GM18498 (cell line): ENCODE data around the gene TNNI3K.

ENCODE experiments used
- ATAC-seq: cut with Tn5 transposase; IDR thresholded peaks from one replicate; pipeline ENCODE4 v1.9.1; 2021; ENCODE audit warnings: mild to moderate bottlenecking, moderate library complexity; ENCODE audit not compliant: unreplicated experiment

Gene TNNI3K

DNA sequence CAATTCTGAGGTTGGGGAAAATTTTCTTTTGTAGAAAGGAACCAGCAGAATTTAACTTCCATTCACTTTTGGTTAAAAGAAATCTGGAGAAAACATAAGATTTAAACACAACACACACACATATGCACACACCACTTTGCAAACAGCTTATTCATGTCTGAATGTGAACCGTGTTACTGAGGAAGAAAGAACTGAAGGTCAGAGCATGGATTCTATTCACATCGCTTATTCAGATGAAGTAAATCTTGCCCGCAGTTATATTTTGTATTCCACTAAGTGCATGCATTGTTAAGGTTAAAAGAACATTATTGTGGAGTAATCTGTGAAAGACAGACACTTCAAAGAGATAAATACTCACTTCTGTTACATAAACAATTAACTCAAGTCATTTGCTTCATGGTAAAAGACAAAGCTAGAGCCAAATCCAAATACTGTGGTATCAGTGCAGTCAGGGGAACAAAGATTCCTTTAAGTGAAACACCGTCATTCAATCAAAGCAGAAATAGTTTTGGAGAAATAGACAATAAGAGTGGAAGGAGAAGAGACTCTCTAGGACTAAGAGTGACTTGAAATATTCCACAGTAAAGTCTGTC is 195.3 kb downstream of the TNNI3K start:
- no peak for ATAC-seq

DNA sequence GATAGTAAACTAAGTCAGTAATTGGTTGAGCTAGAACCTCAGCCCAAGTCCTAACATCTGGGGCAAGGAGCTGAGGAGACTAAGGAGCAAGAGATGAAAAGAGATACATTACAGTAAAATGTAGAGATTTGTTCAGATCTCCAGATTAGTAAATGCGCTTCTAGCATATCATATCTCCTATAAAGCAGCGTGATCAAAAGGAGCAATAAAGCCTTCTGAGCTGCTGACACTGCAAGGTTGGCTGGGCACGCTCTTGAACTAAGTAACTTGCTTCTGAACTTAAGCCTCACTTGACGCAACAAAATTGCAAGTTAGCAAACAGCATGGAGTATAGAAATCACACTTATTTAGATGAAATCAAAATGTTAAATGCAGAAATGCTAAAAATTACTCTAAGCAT is 196.3 kb downstream of the TNNI3K start:
- no peak for ATAC-seq

DNA sequence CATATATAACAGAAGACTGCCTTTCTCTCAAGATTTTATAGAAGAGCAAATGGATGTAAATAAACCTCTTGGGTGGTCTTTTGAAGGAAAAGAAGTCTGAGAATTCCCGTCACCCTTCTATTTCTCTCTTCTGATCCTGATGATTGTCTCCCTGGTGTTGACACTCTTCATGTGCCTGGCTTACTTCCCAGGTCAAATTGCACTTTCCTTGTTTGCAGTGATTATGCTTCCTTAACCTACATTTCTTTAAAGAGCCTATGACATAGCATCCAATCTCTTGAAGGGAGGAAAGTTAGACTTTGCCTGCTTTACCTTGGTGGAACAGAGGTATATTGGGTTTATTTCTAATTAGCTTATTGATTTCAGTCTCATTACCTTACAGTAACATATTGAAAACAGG is 197.1 kb downstream of the TNNI3K start:
- no peak for ATAC-seq

GRCh38 chr1:74434321-74434720 is 199.1 kb downstream of the TNNI3K start:
- no peak for ATAC-seq

DNA sequence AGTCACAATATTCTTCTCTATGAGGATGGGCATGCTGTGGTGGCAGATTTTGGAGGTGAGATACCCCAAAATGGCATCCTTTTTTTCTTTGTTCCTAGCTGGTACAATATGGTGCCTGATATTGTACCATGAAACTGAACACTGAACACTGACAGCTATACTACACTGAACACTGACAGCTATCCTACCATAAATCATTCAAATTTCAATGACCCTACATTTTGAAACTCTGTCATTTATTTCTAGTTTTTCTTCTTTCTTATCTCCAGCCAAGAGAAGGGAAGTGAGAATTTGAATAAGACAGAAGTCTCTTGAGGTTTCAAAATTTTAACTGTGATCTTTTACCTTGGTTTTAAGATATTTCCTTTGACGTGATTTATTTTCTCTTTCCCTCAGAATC is 200.9 kb downstream of the TNNI3K start:
- ATAC-seq: no peak

- no peak for ATAC-seq
Measured at GRCh38 chr1:74437035-74437434, 201.8 kb downstream of the TNNI3K start.

- ATAC-seq: no peak
Measured at GRCh38 chr1:74452035-74452434, 216.8 kb downstream of the TNNI3K start.

GRCh38 chr1:74453277-74453676 is 218.1 kb downstream of the TNNI3K start:
- ATAC-seq: no peak

GRCh38 chr1:74455390-74455789 is 220.2 kb downstream of the TNNI3K start:
- no peak for ATAC-seq

DNA sequence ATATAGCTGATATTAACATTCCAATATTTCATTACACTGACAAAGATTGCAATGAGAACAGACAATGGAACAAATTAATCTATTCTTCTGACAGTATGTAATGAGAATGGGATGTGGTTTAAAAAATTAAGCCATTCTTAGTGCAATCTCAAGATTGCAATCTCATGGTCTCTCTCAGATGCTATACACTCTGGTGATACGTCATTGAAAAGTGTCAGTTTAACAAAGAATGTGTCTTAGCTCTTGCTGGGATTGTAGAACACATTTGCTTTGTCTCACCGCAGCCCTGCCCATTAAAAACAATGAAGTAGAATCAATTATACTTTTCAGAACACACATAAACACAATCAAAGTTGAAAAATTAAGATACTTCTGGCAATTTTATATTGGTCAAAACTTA is 222.1 kb downstream of the TNNI3K start:
- ATAC-seq: no peak

- ATAC-seq: no peak
Measured at GRCh38 chr1:74463333-74463988, 228.3 kb downstream of the TNNI3K start.

GRCh38 chr1:74464037-74464436 is 228.8 kb downstream of the TNNI3K start:
- no peak for ATAC-seq

GRCh38 chr1:74465193-74465681 is 230.1 kb downstream of the TNNI3K start:
- no peak for ATAC-seq

DNA sequence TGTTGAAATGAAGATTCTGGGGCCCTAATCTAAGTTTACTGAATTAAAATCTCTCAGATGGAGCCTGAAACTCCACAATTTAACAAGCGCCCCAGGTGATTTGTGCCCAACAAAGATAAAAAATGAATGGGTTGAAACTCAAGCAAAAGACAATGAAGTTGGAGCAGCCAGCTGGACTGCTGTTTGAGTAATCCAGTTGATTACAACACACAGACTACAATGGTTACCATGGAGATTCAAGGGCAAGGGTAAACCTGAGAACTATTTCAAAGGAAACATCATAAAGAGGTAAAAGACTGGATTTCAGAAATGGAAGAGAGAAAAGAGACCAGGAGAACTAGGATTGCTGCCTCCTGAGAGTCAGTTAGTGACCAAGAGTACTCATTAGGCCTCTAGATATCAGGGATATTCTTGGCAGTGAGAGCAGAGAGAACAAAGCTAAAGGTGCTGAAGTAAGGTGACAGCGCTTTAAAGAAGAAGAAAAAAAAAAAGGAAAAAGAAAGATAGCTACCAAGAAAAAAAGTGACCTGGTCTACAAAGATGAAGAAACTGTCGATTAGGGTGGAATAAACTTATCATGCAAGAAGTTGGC is 232.7 kb downstream of the TNNI3K start:
- ATAC-seq: no peak

GRCh38 chr1:74468982-74469603 is 233.9 kb downstream of the TNNI3K start:
- peak; percentile 59 for ATAC-seq

- ATAC-seq: no peak
Measured at GRCh38 chr1:74470251-74470650, 235.1 kb downstream of the TNNI3K start.

- ATAC-seq: no peak
Measured at GRCh38 chr1:74470936-74471335, 235.7 kb downstream of the TNNI3K start.

- ATAC-seq: no peak
Measured at GRCh38 chr1:74471470-74471869, 236.3 kb downstream of the TNNI3K start.

- no peak for ATAC-seq
Measured at GRCh38 chr1:74474585-74474984, 239.4 kb downstream of the TNNI3K start.

GRCh38 chr1:74478979-74479378 is 243.8 kb downstream of the TNNI3K start:
- ATAC-seq: no peak

GRCh38 chr1:74480068-74480467 is 244.9 kb downstream of the TNNI3K start:
- ATAC-seq: no peak

DNA sequence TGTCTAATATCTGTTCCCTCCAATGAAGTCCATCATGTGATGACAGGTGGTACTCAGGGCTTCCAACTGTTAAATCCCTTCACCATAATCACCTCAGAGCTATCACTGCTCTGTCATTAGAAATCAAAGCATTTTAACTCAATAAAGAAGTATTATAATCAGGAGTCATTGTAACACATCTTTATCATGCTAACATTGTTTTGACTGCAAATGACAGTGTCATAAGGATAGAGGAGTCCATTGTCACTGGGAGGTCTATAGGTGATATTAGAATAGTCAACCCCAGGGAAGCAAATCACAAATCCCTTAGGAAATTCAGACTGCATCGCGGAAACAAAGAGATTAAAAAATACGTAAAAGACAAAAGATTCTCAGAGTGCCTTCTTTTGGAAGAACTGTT is 246.4 kb downstream of the TNNI3K start:
- no peak for ATAC-seq
